Urothelium cell line (cell line): ENCODE measurements around the gene RIC3.
"Not testable (repeated sequence)": the region's sequence is repeated elsewhere in the genome, so short reads cannot be mapped to it uniquely, and the experiment has no call there.

ENCODE experiments used
- DNase-seq: peaks from one replicate; pipeline ENCODE4 v3.0.0; 2011; ENCODE audit warnings: low spot score, mixed read lengths
- FAIRE-seq: peaks from 2 replicates; lab custom pipeline; 2011; peaks lifted over from hg19 to GRCh38; lab: Jason Lieb, UNC

The RIC3 gene

GRCh38 chr11:8192016-8192895 lies 23.4 kb upstream of the RIC3 start:
- FAIRE-seq (peak; percentile 61), DNase-seq (peak; percentile 83)

- FAIRE-seq (no peak), DNase-seq (no peak)
These were observed 21.6 kb upstream of the RIC3 start for GRCh38 chr11:8190431-8190830.

GRCh38 chr11:8186429-8186828 lies 17.6 kb upstream of the RIC3 start:
- FAIRE-seq (no peak), DNase-seq (no peak)

GRCh38 chr11:8183111-8183510 lies 14.3 kb upstream of the RIC3 start:
- DNase-seq (no peak), FAIRE-seq (no peak)

GRCh38 chr11:8180469-8180868 lies 11.6 kb upstream of the RIC3 start:
- DNase-seq (no peak), FAIRE-seq (no peak)

GRCh38 chr11:8178297-8178696 lies 9.5 kb upstream of the RIC3 start:
- FAIRE-seq: no peak

GRCh38 chr11:8177136-8177535 lies 8.3 kb upstream of the RIC3 start:
- DNase-seq: no peak
- FAIRE-seq: no peak

More at GRCh38 chr11:8178297-8178696, 9.5 kb upstream of the RIC3 start:
- no peak for DNase-seq

- FAIRE-seq (no peak), DNase-seq (peak; percentile 20)
These were observed 1.0 kb downstream of the RIC3 start for GRCh38 chr11:8167796-8168195.

- FAIRE-seq (no peak), DNase-seq (no peak)
These were observed 4.1 kb downstream of the RIC3 start for GRCh38 chr11:8164746-8165145.

GRCh38 chr11:8161627-8162304 lies 7.1 kb downstream of the RIC3 start:
- DNase-seq, FAIRE-seq: not testable (repeated sequence)

GRCh38 chr11:8156877-8157276 lies 11.9 kb downstream of the RIC3 start:
- FAIRE-seq: no peak
- DNase-seq: no peak

GRCh38 chr11:8149726-8150125 lies 19.1 kb downstream of the RIC3 start:
- DNase-seq (no peak), FAIRE-seq (no peak)

GRCh38 chr11:8138526-8138925 lies 30.3 kb downstream of the RIC3 start:
- FAIRE-seq (no peak), DNase-seq (no peak)

GRCh38 chr11:8127447-8127846 lies 41.4 kb downstream of the RIC3 start:
- DNase-seq (no peak), FAIRE-seq (no peak)

GRCh38 chr11:8126649-8127289 lies 42.1 kb downstream of the RIC3 start:
- FAIRE-seq: no peak

GRCh38 chr11:8122173-8122764 lies 46.6 kb downstream of the RIC3 start:
- DNase-seq (no peak), FAIRE-seq (no peak)

More at GRCh38 chr11:8126649-8127289, 42.1 kb downstream of the RIC3 start:
- DNase-seq: no peak

- FAIRE-seq: no peak
- no peak for DNase-seq
These were observed 57.2 kb downstream of the RIC3 start for GRCh38 chr11:8111636-8112035.

- DNase-seq (no peak), FAIRE-seq (no peak)
These were observed 58.4 kb downstream of the RIC3 start for GRCh38 chr11:8110396-8110795.

GRCh38 chr11:8109675-8110074 lies 59.1 kb downstream of the RIC3 start:
- DNase-seq (no peak), FAIRE-seq (no peak)

GRCh38 chr11:8108421-8108820 lies 60.4 kb downstream of the RIC3 start:
- DNase-seq: no peak
- FAIRE-seq: no peak

GRCh38 chr11:8107642-8108041 lies 61.2 kb downstream of the RIC3 start:
- no peak for DNase-seq
- FAIRE-seq: no peak
